Activated naive CD4-positive, alpha-beta T cell treated with anti-CD3 and anti-CD28 coated beads, Interleukin-2, amount 50 U/mL, for 24 hours (primary cell): Measurements from ENCODE around the gene CYP39A1.

Experiments
- H3K27ac Mint-ChIP-seq: one replicate; pipeline ENCODE4 v1.8.0; 2021; ENCODE audit warnings: mild to moderate bottlenecking, mixed read lengths
- H3K27me3 Mint-ChIP-seq: one replicate; pipeline ENCODE4 v1.8.0; 2021; ENCODE audit warnings: mixed read lengths
- H3K36me3 Mint-ChIP-seq: one replicate; pipeline ENCODE4 v1.8.0; 2021; ENCODE audit warnings: mixed read lengths
- H3K4me1 Mint-ChIP-seq: one replicate; pipeline ENCODE4 v1.8.0; 2021; ENCODE audit warnings: mixed read lengths
- H3K4me3 Mint-ChIP-seq: one replicate; pipeline ENCODE4 v1.8.0; 2021; ENCODE audit warnings: mild to moderate bottlenecking, mixed read lengths
- H3K9me3 Mint-ChIP-seq: one replicate; pipeline ENCODE4 v1.8.0; 2021; ENCODE audit warnings: mixed read lengths

Gene CYP39A1

GRCh38 chr6:46628498-46628897, 24.1 kb downstream of the CYP39A1 start:
- Mint-ChIP-seq H3K9me3 (no peaks in the 10 kb centered on the region), H3K27ac (no peak overlapping the region), H3K4me1 (peaks cover 6% of the 10 kb centered on the region), H3K27me3 (peaks cover 2% of the 10 kb centered on the region), H3K36me3 (no peaks in the 10 kb centered on the region), H3K4me3 (no peak overlapping the region)

DNA sequence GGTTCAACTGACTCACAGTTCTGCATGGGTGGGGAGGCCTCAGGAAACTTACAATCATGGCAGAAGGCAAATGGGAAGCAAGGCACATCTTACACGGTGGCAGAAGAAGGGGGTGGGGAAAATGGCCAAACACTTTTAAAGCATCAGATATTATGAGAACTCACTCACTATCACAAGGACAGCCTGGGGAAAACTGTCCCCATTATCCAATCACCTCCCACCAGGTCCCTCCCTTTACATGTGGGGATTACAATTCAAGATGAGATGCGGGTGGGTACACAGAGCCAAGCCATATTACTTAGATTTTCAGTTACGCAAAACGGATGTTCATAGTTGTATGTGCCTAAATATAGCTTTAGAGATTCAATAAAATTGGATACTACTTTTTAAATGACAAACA, 25.6 kb downstream of the CYP39A1 start:
- Mint-ChIP-seq H3K27ac (no peak overlapping the region), H3K4me1 (peaks cover 6% of the 10 kb centered on the region), H3K27me3 (peaks cover 4% of the 10 kb centered on the region), H3K36me3 (no peaks in the 10 kb centered on the region), H3K9me3 (no peaks in the 10 kb centered on the region), H3K4me3 (no peak overlapping the region)

GRCh38 chr6:46626228-46626909, 26.2 kb downstream of the CYP39A1 start:
- Mint-ChIP-seq H3K27ac (no peak overlapping the region), H3K4me1 (peaks cover 6% of the 10 kb centered on the region), H3K27me3 (peaks cover 6% of the 10 kb centered on the region), H3K4me3 (no peak overlapping the region), H3K36me3 (no peaks in the 10 kb centered on the region), H3K9me3 (no peaks in the 10 kb centered on the region)

GRCh38 chr6:46618726-46619125, 33.9 kb downstream of the CYP39A1 start:
- no peaks in the 10 kb centered on the region for H3K36me3 Mint-ChIP-seq
- peaks cover 17% of the 10 kb centered on the region for H3K27me3 Mint-ChIP-seq
- peaks cover 5% of the 10 kb centered on the region for H3K9me3 Mint-ChIP-seq
- no peak overlapping the region for H3K27ac Mint-ChIP-seq
- no peaks in the 10 kb centered on the region for H3K4me1 Mint-ChIP-seq
- H3K4me3 Mint-ChIP-seq = no peak overlapping the region

- Mint-ChIP-seq H3K4me3 (no peak overlapping the region), H3K36me3 (no peaks in the 10 kb centered on the region), H3K27me3 (peaks cover 14% of the 10 kb centered on the region), H3K9me3 (no peaks in the 10 kb centered on the region), H3K27ac (no peak overlapping the region), H3K4me1 (no peaks in the 10 kb centered on the region)
Observed at GRCh38 chr6:46612645-46613044, 40.0 kb downstream of the CYP39A1 start.

GRCh38 chr6:46610862-46611553, 41.6 kb downstream of the CYP39A1 start:
- no peak overlapping the region for H3K4me3 Mint-ChIP-seq
- no peak overlapping the region for H3K27ac Mint-ChIP-seq
- peaks cover 11% of the 10 kb centered on the region for H3K27me3 Mint-ChIP-seq
- H3K9me3 Mint-ChIP-seq = no peaks in the 10 kb centered on the region
- no peaks in the 10 kb centered on the region for H3K36me3 Mint-ChIP-seq
- H3K4me1 Mint-ChIP-seq = no peaks in the 10 kb centered on the region

- H3K4me3 Mint-ChIP-seq = no peak overlapping the region
- no peaks in the 10 kb centered on the region for H3K36me3 Mint-ChIP-seq
- H3K9me3 Mint-ChIP-seq = no peaks in the 10 kb centered on the region
- no peaks in the 10 kb centered on the region for H3K4me1 Mint-ChIP-seq
- no peak overlapping the region for H3K27ac Mint-ChIP-seq
- H3K27me3 Mint-ChIP-seq = peaks cover 12% of the 10 kb centered on the region
Observed at GRCh38 chr6:46606338-46606737, 46.3 kb downstream of the CYP39A1 start.

GRCh38 chr6:46605091-46605797, 47.4 kb downstream of the CYP39A1 start:
- Mint-ChIP-seq H3K36me3 (no peaks in the 10 kb centered on the region), H3K27me3 (peaks cover 9% of the 10 kb centered on the region), H3K9me3 (no peaks in the 10 kb centered on the region), H3K4me1 (no peaks in the 10 kb centered on the region), H3K4me3 (no peak overlapping the region), H3K27ac (no peak overlapping the region)

- H3K36me3 Mint-ChIP-seq = no peaks in the 10 kb centered on the region
- H3K4me1 Mint-ChIP-seq = no peaks in the 10 kb centered on the region
- H3K4me3 Mint-ChIP-seq = no peak overlapping the region
- peaks cover 3% of the 10 kb centered on the region for H3K27me3 Mint-ChIP-seq
- no peaks in the 10 kb centered on the region for H3K9me3 Mint-ChIP-seq
- H3K27ac Mint-ChIP-seq = no peak overlapping the region
Observed at GRCh38 chr6:46598215-46598614, 54.4 kb downstream of the CYP39A1 start.

GRCh38 chr6:46592740-46593139, 59.9 kb downstream of the CYP39A1 start:
- Mint-ChIP-seq H3K36me3 (no peaks in the 10 kb centered on the region), H3K4me3 (no peak overlapping the region), H3K27ac (no peak overlapping the region), H3K27me3 (peaks cover 10% of the 10 kb centered on the region), H3K9me3 (no peaks in the 10 kb centered on the region), H3K4me1 (no peaks in the 10 kb centered on the region)

- H3K9me3 Mint-ChIP-seq = no peaks in the 10 kb centered on the region
- H3K36me3 Mint-ChIP-seq = no peaks in the 10 kb centered on the region
- peaks cover 10% of the 10 kb centered on the region for H3K27me3 Mint-ChIP-seq
- H3K4me3 Mint-ChIP-seq = no peak overlapping the region
- H3K4me1 Mint-ChIP-seq = no peaks in the 10 kb centered on the region
- no peak overlapping the region for H3K27ac Mint-ChIP-seq
Observed at GRCh38 chr6:46592046-46592445, 60.6 kb downstream of the CYP39A1 start.

GRCh38 chr6:46590765-46591164, 61.9 kb downstream of the CYP39A1 start:
- H3K9me3 Mint-ChIP-seq = no peaks in the 10 kb centered on the region
- no peak overlapping the region for H3K4me3 Mint-ChIP-seq
- no peaks in the 10 kb centered on the region for H3K4me1 Mint-ChIP-seq
- H3K27ac Mint-ChIP-seq = no peak overlapping the region
- H3K36me3 Mint-ChIP-seq = no peaks in the 10 kb centered on the region
- peaks cover 12% of the 10 kb centered on the region for H3K27me3 Mint-ChIP-seq

DNA sequence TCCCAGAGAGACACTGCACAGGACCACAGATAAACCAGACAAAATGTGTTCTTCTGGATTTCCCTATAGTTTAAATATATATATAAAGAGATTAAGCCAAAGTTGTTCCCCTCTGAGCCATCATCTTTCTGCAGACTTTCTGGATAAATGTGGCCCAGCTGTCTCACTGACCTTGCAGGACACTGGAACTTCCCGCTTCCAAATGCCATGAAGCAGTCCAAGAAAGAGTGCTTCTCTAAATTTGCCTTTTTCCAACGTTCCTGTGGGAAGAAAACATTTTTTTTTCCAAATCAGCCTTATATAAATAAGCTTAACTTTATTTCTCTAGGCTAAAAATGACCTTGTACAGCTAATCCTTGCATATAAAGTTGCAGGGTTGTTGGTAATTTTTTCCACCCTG, 65.7 kb downstream of the CYP39A1 start:
- Mint-ChIP-seq H3K27me3 (peaks cover 13% of the 10 kb centered on the region), H3K4me3 (no peak overlapping the region), H3K27ac (no peak overlapping the region), H3K36me3 (no peaks in the 10 kb centered on the region), H3K9me3 (no peaks in the 10 kb centered on the region), H3K4me1 (no peaks in the 10 kb centered on the region)

- no peak overlapping the region for H3K4me3 Mint-ChIP-seq
- no peaks in the 10 kb centered on the region for H3K4me1 Mint-ChIP-seq
- no peaks in the 10 kb centered on the region for H3K9me3 Mint-ChIP-seq
- no peaks in the 10 kb centered on the region for H3K36me3 Mint-ChIP-seq
- H3K27ac Mint-ChIP-seq = no peak overlapping the region
- H3K27me3 Mint-ChIP-seq = peaks cover 8% of the 10 kb centered on the region
Observed at GRCh38 chr6:46584586-46584985, 68.0 kb downstream of the CYP39A1 start.

GRCh38 chr6:46583721-46584120, 68.9 kb downstream of the CYP39A1 start:
- Mint-ChIP-seq H3K27me3 (peaks cover 6% of the 10 kb centered on the region), H3K4me1 (no peaks in the 10 kb centered on the region), H3K36me3 (no peaks in the 10 kb centered on the region), H3K27ac (no peak overlapping the region), H3K9me3 (no peaks in the 10 kb centered on the region), H3K4me3 (no peak overlapping the region)

DNA sequence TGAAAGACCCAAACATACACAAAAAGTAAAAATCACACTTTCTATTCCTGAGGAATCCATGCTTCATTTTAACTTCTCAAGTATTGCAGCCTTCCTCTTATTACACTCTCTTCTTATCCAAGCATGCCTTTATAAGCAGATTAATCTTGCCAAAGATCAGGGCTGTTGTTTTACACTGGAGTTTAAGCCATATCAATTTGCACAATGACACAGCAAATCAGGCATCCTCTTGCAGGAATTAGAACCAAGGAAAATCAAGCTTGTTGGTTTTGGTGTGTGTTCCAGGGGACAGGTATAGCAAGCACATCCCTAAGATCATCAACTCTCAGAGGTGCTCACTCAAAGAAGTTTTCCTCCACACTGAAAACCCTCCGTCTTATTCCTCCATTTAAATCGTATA, 69.5 kb downstream of the CYP39A1 start:
- Mint-ChIP-seq H3K27ac (no peak overlapping the region), H3K36me3 (no peaks in the 10 kb centered on the region), H3K4me3 (no peak overlapping the region), H3K4me1 (no peaks in the 10 kb centered on the region), H3K27me3 (peaks cover 5% of the 10 kb centered on the region), H3K9me3 (no peaks in the 10 kb centered on the region)
